Measurements from ENCODE around the gene PLD4.

PLD4 gene

DNA sequence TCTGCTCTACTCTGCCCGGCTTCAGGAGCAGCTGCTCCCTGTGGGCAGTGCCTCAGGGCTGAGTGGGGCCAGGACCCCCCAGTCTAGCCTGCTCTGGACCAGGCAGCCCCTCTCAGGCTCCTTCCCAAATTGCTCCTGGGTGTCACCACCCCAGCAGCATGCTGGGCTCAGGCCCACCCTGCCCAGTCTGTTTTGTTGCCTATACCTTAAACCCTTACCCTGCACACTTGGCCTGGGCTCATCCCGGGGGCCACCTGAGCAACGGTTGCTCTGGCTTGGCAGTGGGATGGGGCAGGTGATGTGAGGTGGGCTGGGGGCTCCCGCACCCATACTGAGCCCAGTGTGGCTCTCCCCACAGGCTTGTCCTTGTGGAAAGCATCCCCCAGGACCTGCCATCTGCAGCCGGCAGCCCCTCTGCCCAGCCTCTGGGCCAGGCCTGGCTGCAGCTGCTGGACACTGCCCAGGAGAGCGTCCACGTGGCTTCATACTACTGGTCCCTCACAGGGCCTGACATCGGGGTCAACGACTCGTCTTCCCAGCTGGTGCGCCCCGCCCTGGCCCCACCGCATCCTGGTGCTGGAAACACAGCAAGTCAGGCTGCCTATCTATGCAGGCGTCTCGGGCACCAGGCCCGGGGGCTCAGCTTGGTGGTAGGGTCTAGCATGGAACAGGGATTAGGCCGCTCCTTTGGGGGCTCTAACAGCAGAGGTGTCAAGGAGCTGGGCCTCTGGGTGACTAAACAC is 3.9 kb downstream of the PLD4 start:
- H3K4me3 ChIP-seq (ENCODE audit: low read length): no peak overlapping the region
- TF ChIP-seq, protein P1, sequence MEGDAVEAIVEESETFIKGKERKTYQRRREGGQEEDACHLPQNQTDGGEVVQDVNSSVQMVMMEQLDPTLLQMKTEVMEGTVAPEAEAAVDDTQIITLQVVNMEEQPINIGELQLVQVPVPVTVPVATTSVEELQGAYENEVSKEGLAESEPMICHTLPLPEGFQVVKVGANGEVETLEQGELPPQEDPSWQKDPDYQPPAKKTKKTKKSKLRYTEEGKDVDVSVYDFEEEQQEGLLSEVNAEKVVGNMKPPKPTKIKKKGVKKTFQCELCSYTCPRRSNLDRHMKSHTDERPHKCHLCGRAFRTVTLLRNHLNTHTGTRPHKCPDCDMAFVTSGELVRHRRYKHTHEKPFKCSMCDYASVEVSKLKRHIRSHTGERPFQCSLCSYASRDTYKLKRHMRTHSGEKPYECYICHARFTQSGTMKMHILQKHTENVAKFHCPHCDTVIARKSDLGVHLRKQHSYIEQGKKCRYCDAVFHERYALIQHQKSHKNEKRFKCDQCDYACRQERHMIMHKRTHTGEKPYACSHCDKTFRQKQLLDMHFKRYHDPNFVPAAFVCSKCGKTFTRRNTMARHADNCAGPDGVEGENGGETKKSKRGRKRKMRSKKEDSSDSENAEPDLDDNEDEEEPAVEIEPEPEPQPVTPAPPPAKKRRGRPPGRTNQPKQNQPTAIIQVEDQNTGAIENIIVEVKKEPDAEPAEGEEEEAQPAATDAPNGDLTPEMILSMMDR (IDR thresholded peaks at IDR 0.05; ENCODE audit: insufficient read depth, low read depth, low read length, missing control alignments): no peak
- DNase-seq (ENCODE audit: low read depth): no peak

DNA sequence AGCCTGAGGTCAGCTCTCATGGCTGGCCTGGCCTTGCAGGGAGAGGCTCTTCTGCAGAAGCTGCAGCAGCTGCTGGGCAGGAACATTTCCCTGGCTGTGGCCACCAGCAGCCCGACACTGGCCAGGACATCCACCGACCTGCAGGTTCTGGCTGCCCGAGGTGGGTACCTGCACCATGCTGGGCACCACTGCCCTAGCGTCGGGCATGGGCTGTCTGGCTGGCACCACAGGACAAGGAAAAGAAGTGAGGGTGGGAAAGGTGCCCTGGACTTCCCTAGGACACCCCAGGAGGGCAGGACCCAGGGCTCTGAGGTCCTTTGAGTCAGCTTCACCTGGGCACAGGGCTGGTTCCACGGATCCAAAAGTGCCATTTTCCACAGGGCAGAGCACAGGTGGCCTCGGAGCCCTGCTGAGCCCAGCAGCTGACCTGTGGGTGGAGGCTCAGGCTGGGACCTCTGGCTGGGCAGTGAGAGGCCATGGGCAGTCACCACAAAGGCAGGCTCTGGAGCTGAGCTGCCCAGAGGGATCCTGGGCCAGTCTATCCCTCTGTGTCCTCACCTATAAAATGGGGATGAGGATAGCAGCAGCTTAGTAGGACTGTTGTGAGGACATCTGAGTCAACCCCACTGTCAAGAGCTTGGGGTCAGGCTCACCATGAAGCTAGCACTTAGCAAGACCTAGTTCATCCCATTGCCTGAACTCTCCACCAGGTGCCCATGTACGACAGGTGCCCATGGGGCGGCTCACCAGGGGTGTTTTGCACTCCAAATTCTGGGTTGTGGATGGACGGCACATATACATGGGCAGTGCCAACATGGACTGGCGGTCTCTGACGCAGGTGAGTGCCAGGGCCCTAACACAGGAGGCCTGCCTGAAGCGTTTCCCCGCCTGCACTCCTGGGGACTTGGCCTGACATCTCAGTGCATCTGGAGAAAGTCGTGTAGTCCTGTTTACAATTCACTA is 4.9 kb downstream of the PLD4 start:
- TF ChIP-seq, protein P1 (IDR thresholded peaks at IDR 0.05; ENCODE audit: insufficient read depth, low read depth, low read length, missing control alignments): no peak
- DNase-seq (ENCODE audit: low read depth): no peak
- no peak overlapping the region for H3K4me3 ChIP-seq (ENCODE audit: low read length)

DNA sequence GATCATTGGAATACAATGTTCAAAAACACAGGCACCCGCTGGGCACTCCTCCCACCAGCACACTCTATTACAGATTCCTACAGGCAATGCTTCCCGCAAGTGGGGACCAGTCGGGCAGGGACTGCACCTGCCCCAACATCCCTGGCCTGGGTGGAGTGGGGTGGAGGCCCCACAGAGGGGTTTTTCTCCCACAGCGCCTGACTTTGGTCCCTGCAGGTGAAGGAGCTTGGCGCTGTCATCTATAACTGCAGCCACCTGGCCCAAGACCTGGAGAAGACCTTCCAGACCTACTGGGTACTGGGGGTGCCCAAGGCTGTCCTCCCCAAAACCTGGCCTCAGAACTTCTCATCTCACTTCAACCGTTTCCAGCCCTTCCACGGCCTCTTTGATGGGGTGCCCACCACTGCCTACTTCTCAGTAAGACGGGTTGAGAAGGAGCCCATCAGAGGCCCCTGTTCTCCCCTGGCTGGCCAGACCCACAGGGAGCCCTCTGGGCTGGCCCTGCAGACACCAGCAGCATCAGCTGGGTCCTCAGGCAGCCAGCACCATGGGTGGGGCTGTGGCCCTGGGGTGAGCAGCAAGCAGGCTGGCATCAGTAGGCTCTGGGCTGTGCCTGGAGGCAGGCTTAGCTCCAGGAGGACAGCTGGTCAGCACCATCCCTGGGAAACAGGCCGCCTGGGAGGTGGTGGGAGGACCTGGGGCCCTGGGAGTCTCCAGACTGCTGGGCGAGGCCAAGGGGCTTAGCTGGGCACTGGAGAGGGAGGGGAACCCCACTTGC is 6.0 kb downstream of the PLD4 start:
- TF ChIP-seq, protein P1 (IDR thresholded peaks at IDR 0.05; ENCODE audit: insufficient read depth, low read depth, low read length, missing control alignments): no peak
- no peak for DNase-seq (ENCODE audit: low read depth)
- no peak overlapping the region for H3K4me3 ChIP-seq (ENCODE audit: low read length)

DNA sequence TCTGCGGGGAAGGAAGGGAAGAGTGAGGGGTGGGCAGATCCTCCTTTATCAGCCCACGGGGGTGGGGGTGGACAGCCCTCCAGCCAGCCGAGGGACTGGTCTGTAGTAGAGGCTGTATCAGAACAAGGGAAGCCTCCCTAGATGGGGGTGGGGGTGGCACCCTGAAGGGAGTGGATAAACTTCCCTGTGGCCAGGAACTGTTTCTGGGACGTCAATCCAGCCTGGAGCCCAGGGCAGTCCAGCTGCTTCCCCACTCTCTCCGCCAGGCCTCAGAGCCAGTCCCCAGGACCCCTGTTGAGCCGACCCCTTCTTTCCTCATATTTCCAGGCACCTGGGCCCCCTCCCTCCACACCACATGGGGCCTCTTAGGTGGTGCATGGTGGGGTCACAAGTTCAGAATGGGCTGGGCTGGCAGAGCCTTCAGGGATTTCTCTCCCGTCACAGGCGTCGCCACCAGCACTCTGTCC is 6.7 kb downstream of the PLD4 start:
- DNase-seq (ENCODE audit: low read depth): no peak
- TF ChIP-seq, protein P1 (IDR thresholded peaks at IDR 0.05; ENCODE audit: insufficient read depth, low read depth, low read length, missing control alignments): no peak
- no peak overlapping the region for H3K4me3 ChIP-seq (ENCODE audit: low read length)

DNA sequence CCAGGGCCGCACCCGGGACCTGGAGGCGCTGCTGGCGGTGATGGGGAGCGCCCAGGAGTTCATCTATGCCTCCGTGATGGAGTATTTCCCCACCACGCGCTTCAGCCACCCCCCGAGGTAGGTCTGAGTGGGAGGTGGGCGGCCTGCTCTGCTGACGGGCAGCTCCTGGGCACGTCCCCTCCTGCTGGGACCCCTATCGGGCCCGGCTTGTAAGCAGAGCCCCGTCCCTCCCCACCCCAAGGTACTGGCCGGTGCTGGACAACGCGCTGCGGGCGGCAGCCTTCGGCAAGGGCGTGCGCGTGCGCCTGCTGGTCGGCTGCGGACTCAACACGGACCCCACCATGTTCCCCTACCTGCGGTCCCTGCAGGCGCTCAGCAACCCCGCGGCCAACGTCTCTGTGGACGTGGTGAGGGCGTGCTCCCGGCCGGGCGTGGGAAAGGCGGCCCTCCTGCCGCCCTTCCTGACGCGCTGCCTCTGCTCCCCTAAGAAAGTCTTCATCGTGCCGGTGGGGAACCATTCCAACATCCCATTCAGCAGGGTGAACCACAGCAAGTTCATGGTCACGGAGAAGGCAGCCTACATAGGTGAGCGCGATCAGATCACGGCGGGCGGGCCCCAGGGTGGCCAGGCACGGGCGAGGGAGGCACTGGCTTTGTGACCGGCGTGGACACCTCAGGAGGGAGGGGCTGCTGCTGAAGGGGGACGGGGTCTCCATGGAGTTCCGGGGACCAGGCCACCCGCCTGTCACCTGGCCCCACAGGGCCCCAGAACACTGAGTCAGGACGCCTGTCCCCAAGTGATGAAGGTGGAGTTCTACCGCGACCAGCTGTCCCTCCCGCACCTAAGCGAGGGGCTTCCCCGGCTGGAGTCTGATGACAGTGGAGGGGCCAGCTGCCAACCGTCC is 7.3 kb downstream of the PLD4 start:
- no peak overlapping the region for H3K4me3 ChIP-seq (ENCODE audit: low read length)
- DNase-seq (ENCODE audit: low read depth): no peak
- TF ChIP-seq, protein P1 (IDR thresholded peaks at IDR 0.05; ENCODE audit: insufficient read depth, low read depth, low read length, missing control alignments): no peak
